GM23338 (cell line): Measurements from ENCODE around the gene CIDEB. TPM values are rescaled to one million over a fixed set of nuclear protein-coding genes. Genes with fewer than 3 reads are reported as not detected.

Experiments
- ATAC-seq: fragments of 200-7000 bp; cut with Tn5 transposase; 3 replicates; pipeline ENCODE4 v1.9.1; 2020
- DNase-seq: peaks from one replicate; pipeline ENCODE4 v3.0.0-alpha.2; 2015; ENCODE audit warnings: low spot score
- H2AFZ ChIP-seq: fragments of 200-600 bp; sonication (generic); 2 replicates; pipeline ENCODE4 v1.8.0; 2016; ENCODE audit warnings: antibody characterized with exemption, mild to moderate bottlenecking, moderate library complexity
- H3F3A ChIP-seq: fragments of 200-600 bp; sonication (generic); replicated peaks from 2 replicates; pipeline ENCODE4 v1.8.0; 2017; ENCODE audit warnings: antibody characterized with exemption, mixed run types, low read depth
- H3K27ac ChIP-seq: fragments of 200-600 bp; sonication (generic); 2 replicates; pipeline ENCODE4 v1.6.1; 2016; ENCODE audit warnings: low read depth
- H3K27me3 ChIP-seq: fragments of 200-600 bp; sonication (generic); 2 replicates; pipeline ENCODE4 v1.8.0; 2016; ENCODE audit warnings: mild to moderate bottlenecking, mixed run types, moderate library complexity; ENCODE audit not compliant: insufficient read depth
- H3K36me3 ChIP-seq: fragments of 200-600 bp; sonication (generic); 2 replicates; pipeline ENCODE4 v1.8.0; 2016; ENCODE audit warnings: mild to moderate bottlenecking; ENCODE audit not compliant: insufficient read depth
- H3K4me1 ChIP-seq: fragments of 200-600 bp; sonication (generic); 2 replicates; pipeline ENCODE4 v1.8.0; 2016; ENCODE audit warnings: mild to moderate bottlenecking, moderate library complexity; ENCODE audit not compliant: insufficient read depth
- H3K4me2 ChIP-seq: fragments of 200-600 bp; sonication (generic); 2 replicates; pipeline ENCODE4 v1.7.1; 2017; ENCODE audit warnings: mixed run types
- H3K4me3 ChIP-seq: fragments of 200-600 bp; sonication (generic); 2 replicates; pipeline ENCODE4 v1.6.1; 2016; ENCODE audit warnings: mixed run types
- H3K79me2 ChIP-seq: fragments of 200-600 bp; sonication (generic); replicated peaks from 2 replicates; pipeline ENCODE4 v1.8.0; 2017; ENCODE audit warnings: mild to moderate bottlenecking; ENCODE audit not compliant: insufficient read depth
- H3K9me2 ChIP-seq: fragments of 200-600 bp; sonication (generic); 2 replicates; pipeline ENCODE4 v1.8.0; 2017; ENCODE audit not compliant: insufficient read depth
- H4K20me1 ChIP-seq: fragments of 200-600 bp; sonication (generic); replicated peaks from 2 replicates; pipeline ENCODE4 v1.8.0; 2017; ENCODE audit warnings: mild to moderate bottlenecking; ENCODE audit not compliant: insufficient read depth
- H3K27ac Mint-ChIP-seq: 2 replicates; pipeline ENCODE4 v1.8.0; 2020; ENCODE audit warnings: inconsistent platforms, mild to moderate bottlenecking, moderate library complexity, mixed read lengths
- H3K27me3 Mint-ChIP-seq: 3 replicates; pipeline ENCODE4 v1.8.0; 2022; ENCODE audit warnings: low read depth, mild to moderate bottlenecking, moderate library complexity, mixed read lengths, inconsistent platforms; ENCODE audit not compliant: insufficient read depth, poor library complexity
- H3K36me3 Mint-ChIP-seq: 3 replicates; pipeline ENCODE4 v1.8.0; 2021; ENCODE audit warnings: low read depth, mild to moderate bottlenecking, inconsistent platforms, moderate library complexity, mixed read lengths
- H3K4me1 Mint-ChIP-seq: 3 replicates; pipeline ENCODE4 v1.8.0; 2020; ENCODE audit warnings: mild to moderate bottlenecking, inconsistent platforms, mixed read lengths
- H3K4me3 Mint-ChIP-seq: 3 replicates; pipeline ENCODE4 v1.8.0; 2021; ENCODE audit warnings: moderate library complexity, mild to moderate bottlenecking, inconsistent platforms, mixed read lengths
- H3K9me3 Mint-ChIP-seq: 3 replicates; pipeline ENCODE4 v1.8.0; 2020; ENCODE audit warnings: moderate library complexity, mild to moderate bottlenecking, inconsistent platforms, mixed read lengths
- CREB1 ChIP-seq: fragments of 250-450 bp; sonication (Bioruptor Pico); IDR thresholded peaks from 2 replicates; pipeline ENCODE4 v1.5.0; 2020; ENCODE audit warnings: low read depth, mild to moderate bottlenecking, moderate library complexity
- EZH2 ChIP-seq: fragments of 200-600 bp; sonication (generic); IDR thresholded peaks from one replicate; pipeline ENCODE4 v1.8.0; 2017; ENCODE audit warnings: antibody characterized with exemption, mild to moderate bottlenecking, low read depth; ENCODE audit not compliant: unreplicated experiment
- NANOG ChIP-seq: IDR thresholded peaks from 2 replicates; pipeline ENCODE4 v1.6.1; 2016; ENCODE audit warnings: antibody characterized with exemption, borderline replicate concordance
- POLR2AphosphoS5 ChIP-seq: IDR thresholded peaks from 2 replicates; pipeline ENCODE4 v1.6.1; 2016; ENCODE audit warnings: antibody characterized with exemption, low read depth
- STAT1 ChIP-seq: IDR thresholded peaks from one replicate; pipeline ENCODE4 v1.6.1; 2016; ENCODE audit warnings: antibody characterized with exemption; ENCODE audit not compliant: unreplicated experiment
- ZNF114 ChIP-seq: fragments of 250-450 bp; sonication (Bioruptor Pico); IDR thresholded peaks from 2 replicates; pipeline ENCODE4 v1.5.0; 2020; ENCODE audit warnings: mild to moderate bottlenecking, moderate library complexity
- ZNF331 ChIP-seq: fragments of 250-450 bp; sonication (Bioruptor Pico); IDR thresholded peaks from 2 replicates; pipeline ENCODE4 v1.5.0; 2020; ENCODE audit warnings: low read depth, mild to moderate bottlenecking, moderate library complexity
- polyA plus RNA-seq: library from polyadenylated mRNA; unstranded; fragments of >200 nt; fragmentation: Nextera tagmentation; extraction: Ambion mirVana; gene quantifications from 2 replicates; pipeline ENCODE4 v1.2.1, GENCODE V29; 2016
- total RNA-seq: library from RNA; depleted of rRNA; stranded (reverse); fragments of >200 nt; shearing (Covaris generic); gene quantifications from 2 replicates; pipeline ENCODE4 v1.2.3, GENCODE V29; 2014
- TF ChIP-seq, protein P1 (sequence below): IDR thresholded peaks from 2 replicates; pipeline ENCODE4 v1.6.1; 2016; ENCODE audit warnings: antibody characterized with exemption
- TF ChIP-seq, protein P2 (sequence below), 2 experiments: fragments of 200-600 bp in 1 of 2; sonication (generic) in 1 of 2; conservative IDR thresholded peaks; 2 replicates each; pipeline versions ENCODE4 v1.5.1 to v1.6.1; 2016 to 2017; ENCODE audit warnings: antibody characterized with exemption in 2 of 2, low read depth in 2 of 2, mild to moderate bottlenecking in 2 of 2, moderate library complexity in 1 of 2
- TF ChIP-seq, protein P3 (sequence below): fragments of 250-450 bp; sonication (Bioruptor Pico); IDR thresholded peaks from 2 replicates; pipeline ENCODE4 v1.5.0; 2020; ENCODE audit warnings: mild to moderate bottlenecking, moderate library complexity

CIDEB gene
- total and polyA plus RNA-seq, 2 experiments from 2014 or later = 3.4 to 4.6 TPM

DNA sequence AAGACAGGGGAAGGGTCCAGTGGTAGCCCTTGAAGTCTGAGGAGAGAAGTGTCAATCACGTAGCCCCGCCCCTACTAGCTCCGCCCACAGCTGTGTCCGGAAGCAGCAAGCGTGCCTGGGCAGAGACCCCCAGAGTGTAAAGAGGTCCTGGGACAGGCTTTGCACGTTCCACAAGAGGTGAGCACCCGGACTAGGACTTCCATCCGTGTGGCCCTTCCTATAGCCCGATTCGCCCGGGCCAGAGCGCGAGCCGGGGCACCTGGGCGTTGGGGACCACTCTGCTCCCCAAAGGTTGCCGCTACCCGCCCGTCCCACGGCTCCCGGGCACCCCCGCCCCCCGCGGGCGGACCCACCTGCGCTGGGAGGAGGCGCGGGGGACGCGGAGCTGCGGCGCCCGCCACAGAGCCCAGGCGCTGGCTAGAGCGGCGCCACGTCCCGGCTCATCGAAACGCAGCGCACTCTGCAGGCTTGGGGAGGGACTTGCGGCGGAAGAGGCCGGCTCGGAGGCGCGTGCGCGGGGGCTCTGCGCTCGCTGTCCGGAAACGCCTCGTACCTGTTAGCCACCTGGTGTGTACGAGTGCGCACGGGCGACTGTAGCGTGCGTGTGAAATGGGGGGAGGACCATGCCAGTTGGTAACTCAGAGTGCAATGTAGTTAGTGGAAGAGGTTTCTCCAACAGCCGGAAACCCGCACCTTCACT, 36.5 kb downstream of the CIDEB start, which contains the start of gene RABGGTA:
TSS of gene RABGGTA (minus strand) at position 464 of the 700 bp plus-strand sequence. CDS start 482 bp downstream, outside the sequence.
- Histone ChIP-seq H3K36me3 (no peaks in the 10 kb centered on the region), H3K9me2 (no peaks in the 10 kb centered on the region), H3K4me3 (peak within 1 kb of the TSS; percentile 86), H4K20me1 (no peaks in the 10 kb centered on the region), H3K4me1 (peaks cover 16% of the 10 kb centered on the region), H3K79me2 (no peaks in the 10 kb centered on the region; the same call in 1 of the 2 replicates), H3K27ac (peak within 1 kb of the TSS; percentile 95), H3K27me3 (no peaks in the 10 kb centered on the region), H3F3A (peaks cover 11% of the 10 kb centered on the region; the same call in 1 of the 2 replicates), H3K4me2 (peak within 1 kb of the TSS; percentile 84), H2AFZ (peak within 1 kb of the TSS; percentile 93)
- H3K27me3 Mint-ChIP-seq = peaks cover 8% of the 10 kb centered on the region
- ATAC-seq (peak; percentile 94), DNase-seq (peak; percentile 94)
- H3K9me3 Mint-ChIP-seq = no peaks in the 10 kb centered on the region; the same call in 2 of the 3 replicates
- H3K27ac Mint-ChIP-seq = peak within 1 kb of the TSS; percentile 94
- H3K36me3 Mint-ChIP-seq = peaks cover 6% of the 10 kb centered on the region; the same call in 2 of the 3 replicates
- H3K4me1 Mint-ChIP-seq = peaks cover 22% of the 10 kb centered on the region
- TF ChIP-seq STAT1 (no peak), ZNF331 (CRISPR knock-in tag) (no peak), ZNF114 (CRISPR knock-in tag) (no peak), POLR2AphosphoS5 (peak; percentile 90), EZH2 (no peak), CREB1 (peak; percentile 82), NANOG (no peak)
- TF ChIP-seq, protein P1, sequence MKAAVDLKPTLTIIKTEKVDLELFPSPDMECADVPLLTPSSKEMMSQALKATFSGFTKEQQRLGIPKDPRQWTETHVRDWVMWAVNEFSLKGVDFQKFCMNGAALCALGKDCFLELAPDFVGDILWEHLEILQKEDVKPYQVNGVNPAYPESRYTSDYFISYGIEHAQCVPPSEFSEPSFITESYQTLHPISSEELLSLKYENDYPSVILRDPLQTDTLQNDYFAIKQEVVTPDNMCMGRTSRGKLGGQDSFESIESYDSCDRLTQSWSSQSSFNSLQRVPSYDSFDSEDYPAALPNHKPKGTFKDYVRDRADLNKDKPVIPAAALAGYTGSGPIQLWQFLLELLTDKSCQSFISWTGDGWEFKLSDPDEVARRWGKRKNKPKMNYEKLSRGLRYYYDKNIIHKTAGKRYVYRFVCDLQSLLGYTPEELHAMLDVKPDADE = 0 out of 2 replicates have a peak, but pooled peaks have one; percentile 45
- TF ChIP-seq, protein P2, sequence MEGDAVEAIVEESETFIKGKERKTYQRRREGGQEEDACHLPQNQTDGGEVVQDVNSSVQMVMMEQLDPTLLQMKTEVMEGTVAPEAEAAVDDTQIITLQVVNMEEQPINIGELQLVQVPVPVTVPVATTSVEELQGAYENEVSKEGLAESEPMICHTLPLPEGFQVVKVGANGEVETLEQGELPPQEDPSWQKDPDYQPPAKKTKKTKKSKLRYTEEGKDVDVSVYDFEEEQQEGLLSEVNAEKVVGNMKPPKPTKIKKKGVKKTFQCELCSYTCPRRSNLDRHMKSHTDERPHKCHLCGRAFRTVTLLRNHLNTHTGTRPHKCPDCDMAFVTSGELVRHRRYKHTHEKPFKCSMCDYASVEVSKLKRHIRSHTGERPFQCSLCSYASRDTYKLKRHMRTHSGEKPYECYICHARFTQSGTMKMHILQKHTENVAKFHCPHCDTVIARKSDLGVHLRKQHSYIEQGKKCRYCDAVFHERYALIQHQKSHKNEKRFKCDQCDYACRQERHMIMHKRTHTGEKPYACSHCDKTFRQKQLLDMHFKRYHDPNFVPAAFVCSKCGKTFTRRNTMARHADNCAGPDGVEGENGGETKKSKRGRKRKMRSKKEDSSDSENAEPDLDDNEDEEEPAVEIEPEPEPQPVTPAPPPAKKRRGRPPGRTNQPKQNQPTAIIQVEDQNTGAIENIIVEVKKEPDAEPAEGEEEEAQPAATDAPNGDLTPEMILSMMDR (conservative IDR thresholded peaks at IDR 0.05; ENCODE audit: low read depth in 2 of 2) = peak; percentile 60 to 82
- H3K4me3 Mint-ChIP-seq = peak within 1 kb of the TSS; percentile 77

GRCh38 chr14:24270537-24271133, 37.1 kb downstream of the CIDEB start:
- H3K27me3 ChIP-seq = no peaks in the 10 kb centered on the region
- DNase-seq = no peak
- peaks cover 16% of the 10 kb centered on the region for H3K4me1 ChIP-seq
- H3K79me2 ChIP-seq = no peaks in the 10 kb centered on the region; the same call in 1 of the 2 replicates
- peaks cover 22% of the 10 kb centered on the region for H3K4me1 Mint-ChIP-seq
- H3K4me3 Mint-ChIP-seq = peak overlapping the region; percentile 77
- TF ChIP-seq CREB1 = 0 out of 2 replicates have a peak, but pooled peaks have one; percentile 9
- TF ChIP-seq, protein P3, sequence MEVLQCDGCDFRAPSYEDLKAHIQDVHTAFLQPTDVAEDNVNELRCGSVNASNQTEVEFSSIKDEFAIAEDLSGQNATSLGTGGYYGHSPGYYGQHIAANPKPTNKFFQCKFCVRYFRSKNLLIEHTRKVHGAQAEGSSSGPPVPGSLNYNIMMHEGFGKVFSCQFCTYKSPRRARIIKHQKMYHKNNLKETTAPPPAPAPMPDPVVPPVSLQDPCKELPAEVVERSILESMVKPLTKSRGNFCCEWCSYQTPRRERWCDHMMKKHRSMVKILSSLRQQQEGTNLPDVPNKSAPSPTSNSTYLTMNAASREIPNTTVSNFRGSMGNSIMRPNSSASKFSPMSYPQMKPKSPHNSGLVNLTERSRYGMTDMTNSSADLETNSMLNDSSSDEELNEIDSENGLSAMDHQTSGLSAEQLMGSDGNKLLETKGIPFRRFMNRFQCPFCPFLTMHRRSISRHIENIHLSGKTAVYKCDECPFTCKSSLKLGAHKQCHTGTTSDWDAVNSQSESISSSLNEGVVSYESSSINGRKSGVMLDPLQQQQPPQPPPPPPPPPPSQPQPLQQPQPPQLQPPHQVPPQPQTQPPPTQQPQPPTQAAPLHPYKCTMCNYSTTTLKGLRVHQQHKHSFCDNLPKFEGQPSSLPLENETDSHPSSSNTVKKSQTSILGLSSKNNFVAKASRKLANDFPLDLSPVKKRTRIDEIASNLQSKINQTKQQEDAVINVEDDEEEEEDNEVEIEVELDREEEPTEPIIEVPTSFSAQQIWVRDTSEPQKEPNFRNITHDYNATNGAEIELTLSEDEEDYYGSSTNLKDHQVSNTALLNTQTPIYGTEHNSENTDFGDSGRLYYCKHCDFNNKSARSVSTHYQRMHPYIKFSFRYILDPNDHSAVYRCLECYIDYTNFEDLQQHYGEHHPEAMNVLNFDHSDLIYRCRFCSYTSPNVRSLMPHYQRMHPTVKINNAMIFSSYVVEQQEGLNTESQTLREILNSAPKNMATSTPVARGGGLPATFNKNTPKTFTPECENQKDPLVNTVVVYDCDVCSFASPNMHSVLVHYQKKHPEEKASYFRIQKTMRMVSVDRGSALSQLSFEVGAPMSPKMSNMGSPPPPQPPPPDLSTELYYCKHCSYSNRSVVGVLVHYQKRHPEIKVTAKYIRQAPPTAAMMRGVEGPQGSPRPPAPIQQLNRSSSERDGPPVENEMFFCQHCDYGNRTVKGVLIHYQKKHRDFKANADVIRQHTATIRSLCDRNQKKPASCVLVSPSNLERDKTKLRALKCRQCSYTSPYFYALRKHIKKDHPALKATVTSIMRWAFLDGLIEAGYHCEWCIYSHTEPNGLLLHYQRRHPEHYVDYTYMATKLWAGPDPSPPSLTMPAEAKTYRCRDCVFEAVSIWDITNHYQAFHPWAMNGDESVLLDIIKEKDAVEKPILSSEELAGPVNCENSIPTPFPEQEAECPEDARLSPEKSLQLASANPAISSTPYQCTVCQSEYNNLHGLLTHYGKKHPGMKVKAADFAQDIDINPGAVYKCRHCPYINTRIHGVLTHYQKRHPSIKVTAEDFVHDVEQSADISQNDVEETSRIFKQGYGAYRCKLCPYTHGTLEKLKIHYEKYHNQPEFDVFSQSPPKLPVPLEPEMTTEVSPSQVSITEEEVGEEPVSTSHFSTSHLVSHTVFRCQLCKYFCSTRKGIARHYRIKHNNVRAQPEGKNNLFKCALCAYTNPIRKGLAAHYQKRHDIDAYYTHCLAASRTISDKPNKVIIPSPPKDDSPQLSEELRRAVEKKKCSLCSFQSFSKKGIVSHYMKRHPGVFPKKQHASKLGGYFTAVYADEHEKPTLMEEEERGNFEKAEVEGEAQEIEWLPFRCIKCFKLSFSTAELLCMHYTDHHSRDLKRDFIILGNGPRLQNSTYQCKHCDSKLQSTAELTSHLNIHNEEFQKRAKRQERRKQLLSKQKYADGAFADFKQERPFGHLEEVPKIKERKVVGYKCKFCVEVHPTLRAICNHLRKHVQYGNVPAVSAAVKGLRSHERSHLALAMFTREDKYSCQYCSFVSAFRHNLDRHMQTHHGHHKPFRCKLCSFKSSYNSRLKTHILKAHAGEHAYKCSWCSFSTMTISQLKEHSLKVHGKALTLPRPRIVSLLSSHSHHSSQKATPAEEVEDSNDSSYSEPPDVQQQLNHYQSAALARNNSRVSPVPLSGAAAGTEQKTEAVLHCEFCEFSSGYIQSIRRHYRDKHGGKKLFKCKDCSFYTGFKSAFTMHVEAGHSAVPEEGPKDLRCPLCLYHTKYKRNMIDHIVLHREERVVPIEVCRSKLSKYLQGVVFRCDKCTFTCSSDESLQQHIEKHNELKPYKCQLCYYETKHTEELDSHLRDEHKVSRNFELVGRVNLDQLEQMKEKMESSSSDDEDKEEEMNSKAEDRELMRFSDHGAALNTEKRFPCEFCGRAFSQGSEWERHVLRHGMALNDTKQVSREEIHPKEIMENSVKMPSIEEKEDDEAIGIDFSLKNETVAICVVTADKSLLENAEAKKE (CRISPR knock-in tag) = no peak
- peak; percentile 37; the same call in 2 of the 3 replicates for ATAC-seq
- H3K36me3 Mint-ChIP-seq = peaks cover 6% of the 10 kb centered on the region; the same call in 2 of the 3 replicates
- no peaks in the 10 kb centered on the region for H4K20me1 ChIP-seq
- H3K27ac ChIP-seq = peak overlapping the region; percentile 95; the same call in 1 of the 2 replicates
- peak overlapping the region; percentile 86 for H3K4me3 ChIP-seq
- no peaks in the 10 kb centered on the region for H3K9me2 ChIP-seq
- H3K27ac Mint-ChIP-seq = peak overlapping the region; percentile 94
- H3F3A ChIP-seq = peaks cover 11% of the 10 kb centered on the region; the same call in 1 of the 2 replicates
- H3K9me3 Mint-ChIP-seq = no peaks in the 10 kb centered on the region; the same call in 2 of the 3 replicates
- peaks cover 9% of the 10 kb centered on the region for H3K27me3 Mint-ChIP-seq
- H3K4me2 ChIP-seq = peak overlapping the region; percentile 84
- peak overlapping the region; percentile 93 for H2AFZ ChIP-seq
- H3K36me3 ChIP-seq = no peaks in the 10 kb centered on the region
